Calu3 (cell line): ENCODE results near the gene B3GALT2. TPM values are rescaled to one million over a fixed set of nuclear protein-coding genes. Genes with fewer than 3 reads are reported as not detected.
A peak's percentile ranks its signal among the peaks of the same experiment; 100 is the strongest.
"Not testable (repeated sequence)": the region's sequence is repeated elsewhere in the genome, so short reads cannot be mapped to it uniquely, and the experiment has no call there.

ENCODE experiments used
- BruUV-seq: library from RNA; stranded (reverse); fragments of 400-500 nt; replicated peaks from 2 replicates; lab custom pipeline; 2021; lab: Mats Ljungman, UMichigan
- CTCF ChIA-PET: fragments of 300-600 bp; sonication (Branson Sonifier 250); formaldehyde crosslinking; loops from one replicate; lab custom pipeline; 2022; ENCODE audit warnings: antibody characterized with exemption; lab: Charles Lee
- DNase-seq: peaks from one replicate; pipeline ENCODE4 v3.0.0; 2022
- H3K27ac Mint-ChIP-seq: one replicate; pipeline ENCODE4 v1.8.0; 2022; ENCODE audit warnings: mixed read lengths; ENCODE audit not compliant: unreplicated experiment
- H3K27me3 Mint-ChIP-seq: one replicate; pipeline ENCODE4 v1.8.0; 2022; ENCODE audit warnings: mixed read lengths; ENCODE audit not compliant: unreplicated experiment
- H3K36me3 Mint-ChIP-seq: one replicate; pipeline ENCODE4 v1.8.0; 2022; ENCODE audit warnings: mild to moderate bottlenecking, moderate library complexity, mixed read lengths; ENCODE audit not compliant: insufficient read depth, unreplicated experiment
- H3K4me1 Mint-ChIP-seq: one replicate; pipeline ENCODE4 v1.8.0; 2022; ENCODE audit warnings: mild to moderate bottlenecking, low read depth, mixed read lengths; ENCODE audit not compliant: unreplicated experiment
- H3K4me3 Mint-ChIP-seq: one replicate; pipeline ENCODE4 v1.8.0; 2022; ENCODE audit warnings: mild to moderate bottlenecking, low read depth, moderate library complexity, mixed read lengths; ENCODE audit not compliant: unreplicated experiment
- H3K9me3 Mint-ChIP-seq: one replicate; pipeline ENCODE4 v1.8.0; 2022; ENCODE audit warnings: low read depth, mixed read lengths; ENCODE audit not compliant: unreplicated experiment
- intact Hi-C: fragments of 100-400 bp; cut with micrococcal nuclease; formaldehyde crosslinking; loops from one replicate; pipeline ENCODE4 v1.10.0; 2022; ENCODE audit not compliant: unreplicated experiment
- total RNA-seq: library from RNA; stranded (reverse); gene quantifications from 2 replicates; pipeline ENCODE4 v1.2.3, GENCODE V29; 2022
- TF ChIP-seq, protein P1 (sequence below): fragments of 200-600 bp; IDR thresholded peaks from one replicate; pipeline ENCODE4 v1.8.0; 2022; ENCODE audit warnings: antibody characterized with exemption; ENCODE audit not compliant: unreplicated experiment

B3GALT2 gene
- total RNA-seq, 1 experiment from 2014 or later: not detected

DNA sequence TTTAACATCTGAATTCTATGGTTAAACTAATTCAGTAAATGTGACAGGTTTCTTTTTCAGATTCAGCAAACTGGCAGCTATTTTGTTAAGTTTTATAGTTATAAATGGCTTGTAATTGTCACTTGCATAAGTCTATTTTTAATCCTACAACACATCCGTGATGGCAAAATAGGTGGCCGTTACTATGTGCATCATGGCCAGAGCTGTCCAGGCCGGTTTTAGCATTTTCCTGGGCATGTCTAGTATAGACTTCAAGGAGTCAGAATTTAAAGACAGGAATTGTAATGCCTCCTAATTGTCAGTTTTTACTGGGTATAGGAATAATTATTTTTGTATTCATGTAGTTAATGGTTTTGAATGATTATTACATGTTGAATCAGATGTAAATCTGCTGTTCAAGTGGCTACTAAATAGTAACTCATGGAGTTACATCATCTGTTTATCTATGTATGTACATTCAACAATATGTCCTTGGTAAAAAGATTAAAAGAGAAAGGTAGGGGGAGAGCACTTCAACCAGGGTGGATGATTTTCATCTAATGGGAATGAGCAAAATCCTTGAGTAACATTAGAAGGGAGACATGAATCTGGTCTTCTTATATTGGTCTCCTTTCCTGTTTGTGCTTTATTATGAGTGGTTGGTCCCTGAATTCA, 3.2 kb upstream of the B3GALT2 start:
- CTCF ChIA-PET: no interaction called here
- TF ChIP-seq, protein P1, sequence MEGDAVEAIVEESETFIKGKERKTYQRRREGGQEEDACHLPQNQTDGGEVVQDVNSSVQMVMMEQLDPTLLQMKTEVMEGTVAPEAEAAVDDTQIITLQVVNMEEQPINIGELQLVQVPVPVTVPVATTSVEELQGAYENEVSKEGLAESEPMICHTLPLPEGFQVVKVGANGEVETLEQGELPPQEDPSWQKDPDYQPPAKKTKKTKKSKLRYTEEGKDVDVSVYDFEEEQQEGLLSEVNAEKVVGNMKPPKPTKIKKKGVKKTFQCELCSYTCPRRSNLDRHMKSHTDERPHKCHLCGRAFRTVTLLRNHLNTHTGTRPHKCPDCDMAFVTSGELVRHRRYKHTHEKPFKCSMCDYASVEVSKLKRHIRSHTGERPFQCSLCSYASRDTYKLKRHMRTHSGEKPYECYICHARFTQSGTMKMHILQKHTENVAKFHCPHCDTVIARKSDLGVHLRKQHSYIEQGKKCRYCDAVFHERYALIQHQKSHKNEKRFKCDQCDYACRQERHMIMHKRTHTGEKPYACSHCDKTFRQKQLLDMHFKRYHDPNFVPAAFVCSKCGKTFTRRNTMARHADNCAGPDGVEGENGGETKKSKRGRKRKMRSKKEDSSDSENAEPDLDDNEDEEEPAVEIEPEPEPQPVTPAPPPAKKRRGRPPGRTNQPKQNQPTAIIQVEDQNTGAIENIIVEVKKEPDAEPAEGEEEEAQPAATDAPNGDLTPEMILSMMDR: no peak
- H3K4me3 Mint-ChIP-seq: no peak overlapping the region
- no peaks in the 10 kb centered on the region for H3K27me3 Mint-ChIP-seq
- H3K9me3 Mint-ChIP-seq: no peaks in the 10 kb centered on the region
- intact Hi-C loops: loop anchor here (10.0 kb wide), 2 partner anchors 365 to 575 kb away; no protein-coding TSS in a partner anchor
- DNase-seq: no peak
- no peak overlapping the region for H3K27ac Mint-ChIP-seq
- no TSS peak for BruUV-seq
- no peaks in the 10 kb centered on the region for H3K36me3 Mint-ChIP-seq
- peaks cover 28% of the 10 kb centered on the region for H3K4me1 Mint-ChIP-seq

DNA sequence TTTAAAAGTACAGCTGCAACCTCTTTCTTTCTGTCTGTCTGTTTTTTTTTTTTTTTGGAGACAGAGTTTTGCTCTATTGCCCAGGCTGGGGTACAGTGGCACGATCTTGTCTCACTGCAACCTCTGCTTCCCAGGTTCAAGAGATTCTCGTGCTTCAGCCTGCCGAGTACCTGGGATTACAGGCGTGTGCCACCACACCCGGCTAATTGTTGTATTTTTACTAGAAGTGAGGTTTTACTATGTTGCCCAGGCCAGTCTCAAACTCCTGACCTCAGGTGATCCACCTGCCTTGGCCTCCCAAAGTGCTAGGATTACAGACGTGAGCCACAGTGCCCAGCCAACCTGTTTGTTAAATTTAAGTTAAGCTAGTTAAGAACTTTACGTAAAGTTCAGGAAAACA, 2.5 kb upstream of the B3GALT2 start:
- intact Hi-C loops: loop anchor here (10.0 kb wide), 2 partner anchors 366 to 576 kb away; no protein-coding TSS in a partner anchor
- CTCF ChIA-PET, H3K27ac Mint-ChIP-seq, H3K27me3 Mint-ChIP-seq, DNase-seq, H3K36me3 Mint-ChIP-seq, H3K9me3 Mint-ChIP-seq, BruUV-seq, H3K4me3 Mint-ChIP-seq: not testable (repeated sequence)
- peaks cover 28% of the 10 kb centered on the region for H3K4me1 Mint-ChIP-seq

DNA sequence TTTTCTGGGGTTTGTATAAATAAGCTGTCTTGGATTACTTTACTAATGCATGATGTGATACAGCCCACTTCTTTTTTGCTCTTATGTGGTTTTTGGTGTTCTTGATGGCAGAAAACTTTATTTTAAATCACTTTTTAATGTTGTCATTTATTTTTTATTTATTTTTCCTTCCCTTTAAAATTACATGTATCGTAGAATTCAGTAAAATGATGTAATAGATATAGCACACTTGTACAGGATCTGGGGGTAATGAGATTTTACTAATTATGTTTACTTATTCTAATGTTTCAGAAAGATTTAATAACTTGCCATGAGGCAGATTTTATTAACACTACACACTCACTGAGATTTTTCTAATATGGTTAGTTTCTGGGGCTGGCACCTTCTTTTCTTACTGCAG, 701 bp upstream of the B3GALT2 start:
- intact Hi-C loops: loop anchor here (10.0 kb wide), 2 partner anchors 368 to 578 kb away; no protein-coding TSS in a partner anchor
- peak overlapping the region; percentile 30 for H3K27ac Mint-ChIP-seq
- H3K4me3 Mint-ChIP-seq: no peak overlapping the region
- CTCF ChIA-PET: no interaction called here
- H3K36me3 Mint-ChIP-seq: no peaks in the 10 kb centered on the region
- no peaks in the 10 kb centered on the region for H3K9me3 Mint-ChIP-seq
- no peaks in the 10 kb centered on the region for H3K27me3 Mint-ChIP-seq
- no peak for DNase-seq
- BruUV-seq: no TSS peak
- TF ChIP-seq, protein P1: no peak
- H3K4me1 Mint-ChIP-seq: peaks cover 28% of the 10 kb centered on the region

DNA sequence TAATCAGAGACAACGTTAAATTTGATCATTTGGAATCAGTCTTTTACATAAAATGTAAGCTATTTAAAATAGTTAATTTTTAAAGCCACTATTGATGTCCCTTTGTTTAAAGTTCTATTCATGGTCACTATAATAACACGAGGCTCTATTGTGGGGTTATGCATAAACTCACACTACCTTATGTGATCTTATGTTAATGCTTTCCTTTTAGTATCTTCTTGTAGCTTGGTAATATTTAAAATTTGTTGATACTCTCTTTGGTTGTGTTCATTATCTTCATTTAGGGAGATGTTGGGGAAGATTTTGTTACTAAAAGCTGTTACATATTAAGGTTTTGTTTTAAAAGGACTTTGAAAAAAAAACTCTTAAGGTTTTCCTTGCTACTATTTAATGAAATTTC, 1.2 kb downstream of the B3GALT2 start:
- Mint-ChIP-seq H3K36me3 (no peaks in the 10 kb centered on the region), H3K27ac (no peak overlapping the region), H3K27me3 (no peaks in the 10 kb centered on the region), H3K4me3 (no peak overlapping the region), H3K4me1 (peaks cover 28% of the 10 kb centered on the region), H3K9me3 (no peaks in the 10 kb centered on the region)
- DNase-seq: no peak
- TF ChIP-seq, protein P1: no peak
- CTCF ChIA-PET: no interaction called here
- intact Hi-C loops: loop anchor here (10.0 kb wide), 2 partner anchors 370 to 580 kb away; no protein-coding TSS in a partner anchor
- no TSS peak for BruUV-seq

DNA sequence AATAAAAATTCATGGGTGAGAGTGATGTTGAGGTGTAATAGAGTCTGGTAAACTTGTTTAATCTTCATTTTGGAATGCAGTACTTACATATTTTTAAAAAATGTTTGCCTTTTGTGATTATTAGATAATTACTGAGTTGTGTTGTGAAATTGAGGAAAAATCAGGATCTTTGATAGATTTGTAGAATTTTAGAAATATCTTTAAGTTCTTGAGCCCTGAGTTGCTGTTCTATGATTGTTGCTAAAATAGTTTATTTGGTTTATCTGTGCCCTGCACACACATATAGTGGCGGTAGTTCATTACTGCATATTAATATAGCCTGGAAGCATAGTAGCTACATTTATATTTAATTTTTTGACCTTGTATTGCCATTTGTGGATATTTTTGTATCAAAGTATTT, 1.6 kb downstream of the B3GALT2 start:
- CTCF ChIA-PET: no interaction called here
- no peaks in the 10 kb centered on the region for H3K27me3 Mint-ChIP-seq
- no peaks in the 10 kb centered on the region for H3K36me3 Mint-ChIP-seq

More for the DNA sequence above, 1.6 kb downstream of the B3GALT2 start:
- TF ChIP-seq, protein P1: no peak
- Mint-ChIP-seq H3K9me3 (no peaks in the 10 kb centered on the region), H3K4me3 (no peak overlapping the region), H3K4me1 (peaks cover 28% of the 10 kb centered on the region), H3K27ac (no peak overlapping the region)
- BruUV-seq: no TSS peak
- intact Hi-C loops: loop anchor here (10.0 kb wide), 2 partner anchors 370 to 580 kb away; no protein-coding TSS in a partner anchor
- DNase-seq: no peak
